Measurements from ENCODE around the gene EFNA1.

GRCh38 chr1:155169541-155169940, 41.9 kb downstream of the EFNA1 start:
- TF ChIP-seq CTCF (conservative IDR thresholded peaks at IDR 0.05; ENCODE audit: low read depth, low read length) (no peak), EZH2 (IDR thresholded peaks at IDR 0.05; ENCODE audit: borderline replicate concordance, low read depth, low read length, poor library complexity, severe bottlenecking) (no peak)
